Trophoblast cell (in vitro differentiated cells and primary cell): ENCODE measurements around the gene BRD7.
"Not testable (repeated sequence)": the region's sequence is repeated elsewhere in the genome, so short reads cannot be mapped to it uniquely, and the experiment has no call there.

Experiments used
- DNase-seq, 2 donors: peaks; one replicate each; pipeline ENCODE4 v3.0.0-alpha.2; 2016
- H2AFZ ChIP-seq: 2 replicates; pipeline ENCODE4 v1.6.1; 2013; ENCODE audit warnings: low read length, moderate library complexity, mild to moderate bottlenecking; ENCODE audit not compliant: insufficient read depth, poor library complexity
- H2AK5ac ChIP-seq: 2 replicates; pipeline ENCODE4 v1.6.1; 2013; ENCODE audit warnings: mild to moderate bottlenecking, low read length
- H2BK120ac ChIP-seq: 2 replicates; pipeline ENCODE4 v1.6.1; 2013; ENCODE audit warnings: low read length, mild to moderate bottlenecking, moderate library complexity; ENCODE audit not compliant: insufficient read depth, poor library complexity
- H2BK12ac ChIP-seq: 2 replicates; pipeline ENCODE4 v1.6.1; 2013; ENCODE audit warnings: mild to moderate bottlenecking, low read length, moderate library complexity
- H2BK5ac ChIP-seq: 2 replicates; pipeline ENCODE4 v1.6.1; 2013; ENCODE audit warnings: low read length, low read depth, moderate library complexity, mild to moderate bottlenecking; ENCODE audit not compliant: poor library complexity
- H3K14ac ChIP-seq: 2 replicates; pipeline ENCODE4 v1.6.1; 2013; ENCODE audit warnings: mild to moderate bottlenecking, low read length
- H3K18ac ChIP-seq: 2 replicates; pipeline ENCODE4 v1.6.1; 2013; ENCODE audit warnings: mild to moderate bottlenecking, low read length
- H3K23ac ChIP-seq: 2 replicates; pipeline ENCODE4 v1.6.1; 2013; ENCODE audit warnings: low read length
- H3K27ac ChIP-seq: 2 replicates; pipeline ENCODE4 v1.5.1; 2013; ENCODE audit warnings: low read depth, mild to moderate bottlenecking, inconsistent platforms, low read length, moderate library complexity
- H3K27me3 ChIP-seq: 2 replicates; pipeline ENCODE4 v1.6.1; 2013; ENCODE audit warnings: inconsistent platforms, mild to moderate bottlenecking, low read length, moderate library complexity; ENCODE audit not compliant: insufficient read depth
- H3K36me3 ChIP-seq, 2 experiments: 1 replicate in 1 of 2; 2 replicates in 1 of 2; pipeline ENCODE4 v1.6.1; 2013; ENCODE audit warnings: low read length in 2 of 2, mild to moderate bottlenecking in 2 of 2, moderate library complexity in 1 of 2; ENCODE audit not compliant: insufficient read depth in 2 of 2, control insufficient read depth in 1 of 2
- H3K4ac ChIP-seq: 2 replicates; pipeline ENCODE4 v1.6.1; 2013; ENCODE audit warnings: low read depth, mild to moderate bottlenecking, low read length, moderate library complexity
- H3K4me1 ChIP-seq, 2 experiments: 1 replicate in 1 of 2; 2 replicates in 1 of 2; pipeline ENCODE4 v1.6.1; 2013; ENCODE audit warnings: low read length in 2 of 2, mild to moderate bottlenecking in 2 of 2, moderate library complexity in 1 of 2; ENCODE audit not compliant: insufficient read depth in 2 of 2, control insufficient read depth in 1 of 2
- H3K4me2 ChIP-seq: 2 replicates; pipeline ENCODE4 v1.6.1; 2013; ENCODE audit warnings: inconsistent platforms, mild to moderate bottlenecking, low read length, moderate library complexity
- H3K4me3 ChIP-seq: 2 replicates; pipeline ENCODE4 v1.5.1; 2013; ENCODE audit warnings: mild to moderate bottlenecking, low read depth, low read length, inconsistent platforms
- H3K79me1 ChIP-seq: one replicate; pipeline ENCODE4 v1.6.1; 2013; ENCODE audit warnings: low read length
- H3K79me2 ChIP-seq: 2 replicates; pipeline ENCODE4 v1.6.1; 2013; ENCODE audit warnings: low read length, mild to moderate bottlenecking; ENCODE audit not compliant: control insufficient read depth, insufficient read depth, poor library complexity
- H3K9ac ChIP-seq: 2 replicates; pipeline ENCODE4 v1.6.1; 2013; ENCODE audit warnings: mild to moderate bottlenecking, low read length
- H3K9me3 ChIP-seq: 2 replicates; pipeline ENCODE4 v1.6.1; 2013; ENCODE audit warnings: low read depth, mild to moderate bottlenecking, control low read depth, inconsistent platforms, low read length; ENCODE audit not compliant: insufficient read depth
- H4K12ac ChIP-seq: 2 replicates; pipeline ENCODE4 v1.6.1; 2013; ENCODE audit warnings: low read depth, mild to moderate bottlenecking, low read length, moderate library complexity
- H4K8ac ChIP-seq: 2 replicates; pipeline ENCODE4 v1.6.1; 2013; ENCODE audit warnings: low read depth, mild to moderate bottlenecking, low read length, moderate library complexity
- H4K91ac ChIP-seq: one replicate; pipeline ENCODE4 v1.6.1; 2013; ENCODE audit warnings: low read depth, mild to moderate bottlenecking, low read length, moderate library complexity
- WGBS: extraction: QIAGEN DNeasy Blood & Tissue Kit; methylation state at CpG from one replicate; pipeline ENCODE4 v1.1.7; 2013; ENCODE audit warnings: missing lambda C conversion rate; ENCODE audit not compliant: insufficient read length, insufficient coverage; ENCODE audit errors: extremely low coverage; 5-methylcytosine and 5-hydroxymethylcytosine counted together

BRD7 gene

DNA sequence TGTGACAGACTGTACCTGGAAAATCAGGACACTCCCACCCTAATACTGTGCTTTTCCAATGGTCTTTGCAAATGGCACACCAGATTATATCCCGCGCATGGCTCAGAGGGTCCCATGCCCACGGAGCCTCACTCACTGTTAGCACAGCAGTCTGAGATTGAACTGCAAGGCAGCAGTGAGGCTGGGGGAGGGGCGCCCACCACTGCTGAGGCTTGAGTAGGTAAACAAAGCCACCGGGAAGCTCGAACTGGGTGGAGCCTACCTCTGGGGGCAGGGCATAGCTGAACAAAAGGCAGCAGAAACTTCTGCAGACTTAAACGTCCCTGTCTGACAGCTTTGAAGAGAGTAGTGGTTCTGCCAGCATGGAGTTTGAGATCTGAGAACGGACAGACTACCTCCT is 25.2 kb downstream of the BRD7 start:
- not testable (repeated sequence) for H3K79me1 ChIP-seq
- H3K36me3 ChIP-seq = peaks cover 9 to 18% of the 10 kb centered on the region in 2 experiments
- WGBS = no CpG with 5 or more reads among the region's 8 CpGs

DNA sequence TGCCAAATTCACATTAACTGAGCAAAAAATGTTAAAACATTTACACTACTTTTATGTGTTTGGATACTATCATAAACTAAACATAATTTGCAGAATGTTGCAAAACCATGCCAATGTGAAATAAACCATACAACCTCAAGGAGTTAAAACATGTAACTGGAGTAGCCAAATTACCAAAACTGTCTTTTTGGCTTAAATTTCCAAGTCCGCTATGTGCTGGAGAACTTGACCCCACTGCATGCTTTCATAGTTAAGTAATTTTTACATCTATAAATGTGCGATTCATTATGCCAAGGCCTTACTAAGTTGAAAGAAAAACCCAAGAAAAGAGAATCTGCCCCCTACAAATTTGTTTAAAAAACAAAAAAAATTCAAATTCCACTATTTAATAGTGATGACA is 28.2 kb downstream of the BRD7 start:
- Histone ChIP-seq H2AK5ac (no peak overlapping the region), H3K79me2 (no peaks in the 10 kb centered on the region), H4K91ac (no peak overlapping the region), H4K8ac (no peak overlapping the region), H3K79me1 (no peaks in the 10 kb centered on the region), H3K27ac (no peak overlapping the region), H3K27me3 (no peaks in the 10 kb centered on the region), H3K4me1 (no peaks in the 10 kb centered on the region), H3K36me3 (peaks cover 9 to 19% of the 10 kb centered on the region in 2 experiments), H2BK5ac (no peak overlapping the region), H2BK12ac (no peak overlapping the region), H3K4me2 (no peak overlapping the region), H3K9ac (no peak overlapping the region), H3K4me3 (no peak overlapping the region), H4K12ac (no peak overlapping the region), H3K9me3 (no peaks in the 10 kb centered on the region), H2BK120ac (no peak overlapping the region), H3K14ac (no peak overlapping the region), H3K23ac (no peak overlapping the region), H3K18ac (no peak overlapping the region), H2AFZ (no peak overlapping the region), H3K4ac (no peak overlapping the region)
- no CpG with 5 or more reads among the region's 2 CpGs for WGBS
- DNase-seq = no peak

More for the DNA sequence above, 25.2 kb downstream of the BRD7 start:
- H4K91ac ChIP-seq, H3K27me3 ChIP-seq, H3K27ac ChIP-seq, H2AFZ ChIP-seq, H2BK5ac ChIP-seq, H3K4me3 ChIP-seq, H4K12ac ChIP-seq, H2BK120ac ChIP-seq, H4K8ac ChIP-seq, DNase-seq, H2AK5ac ChIP-seq, H3K9ac ChIP-seq, H3K79me2 ChIP-seq, H3K23ac ChIP-seq, H3K9me3 ChIP-seq, H3K4me1 ChIP-seq, H3K4me2 ChIP-seq, H3K18ac ChIP-seq, H2BK12ac ChIP-seq, H3K4ac ChIP-seq, H3K14ac ChIP-seq: not testable (repeated sequence)

DNA sequence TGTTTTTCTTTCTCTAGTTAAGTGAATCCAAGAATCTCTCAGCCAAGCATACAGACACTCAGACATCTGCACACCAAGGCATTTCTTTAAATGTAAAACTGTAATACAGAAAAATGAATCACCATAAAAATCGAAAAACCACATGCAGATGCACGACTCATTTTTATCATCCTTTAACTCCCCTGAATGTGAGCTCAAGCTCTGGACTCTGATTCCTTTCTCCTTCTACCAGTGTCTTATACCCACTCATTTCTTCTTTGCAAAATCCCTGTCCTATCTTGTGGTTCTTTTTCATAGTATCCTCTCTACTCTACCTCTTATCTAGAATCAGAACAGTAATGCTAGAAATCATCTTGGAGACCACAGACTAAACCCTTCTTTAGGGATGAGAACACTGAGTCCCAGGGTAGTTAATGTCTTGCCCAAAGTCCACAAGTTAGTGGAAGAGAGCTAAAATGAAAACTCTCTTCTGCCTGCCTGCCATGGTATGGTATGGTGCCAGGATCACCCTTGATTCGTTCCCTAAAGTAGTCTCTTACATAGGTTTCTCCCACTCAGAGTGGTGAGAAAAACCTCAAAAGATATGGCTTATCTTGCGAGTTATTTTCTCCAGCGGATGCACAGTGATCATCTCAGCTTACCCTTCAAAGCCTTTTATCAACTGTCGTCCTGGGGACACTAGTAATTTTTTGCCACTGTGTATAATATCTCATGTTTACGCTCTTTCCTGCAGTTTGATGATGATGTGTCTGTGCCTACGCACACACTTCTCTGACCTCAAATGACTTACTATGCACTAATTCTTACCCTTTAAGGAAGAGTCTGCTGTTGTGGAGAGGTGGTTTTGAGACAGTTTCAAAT is 30.2 kb downstream of the BRD7 start:
- H2BK5ac ChIP-seq = no peak overlapping the region
- no peak overlapping the region for H3K14ac ChIP-seq
- H2BK120ac ChIP-seq = no peak overlapping the region
- H4K91ac ChIP-seq = no peak overlapping the region
- DNase-seq = no peak
- H3K36me3 ChIP-seq = peaks cover 11 to 23% of the 10 kb centered on the region in 2 experiments
- no peak overlapping the region for H3K4me3 ChIP-seq
- H2BK12ac ChIP-seq = no peak overlapping the region
- no peak overlapping the region for H2AFZ ChIP-seq
- H3K9me3 ChIP-seq = no peaks in the 10 kb centered on the region
- no peak overlapping the region for H2AK5ac ChIP-seq
- H3K79me1 ChIP-seq = peaks cover 3% of the 10 kb centered on the region
- H3K9ac ChIP-seq = no peak overlapping the region
- whole genome bisulfite sequencing = no CpG with 5 or more reads among the region's 8 CpGs
- H3K79me2 ChIP-seq = no peaks in the 10 kb centered on the region
- H3K27ac ChIP-seq = no peak overlapping the region
- H4K12ac ChIP-seq = no peak overlapping the region
- H4K8ac ChIP-seq = no peak overlapping the region
- H3K4me2 ChIP-seq = no peak overlapping the region
- H3K27me3 ChIP-seq = no peaks in the 10 kb centered on the region
- H3K23ac ChIP-seq = no peak overlapping the region
- H3K4me1 ChIP-seq = no peaks in the 10 kb centered on the region
- H3K18ac ChIP-seq = no peak overlapping the region
- no peak overlapping the region for H3K4ac ChIP-seq

DNA sequence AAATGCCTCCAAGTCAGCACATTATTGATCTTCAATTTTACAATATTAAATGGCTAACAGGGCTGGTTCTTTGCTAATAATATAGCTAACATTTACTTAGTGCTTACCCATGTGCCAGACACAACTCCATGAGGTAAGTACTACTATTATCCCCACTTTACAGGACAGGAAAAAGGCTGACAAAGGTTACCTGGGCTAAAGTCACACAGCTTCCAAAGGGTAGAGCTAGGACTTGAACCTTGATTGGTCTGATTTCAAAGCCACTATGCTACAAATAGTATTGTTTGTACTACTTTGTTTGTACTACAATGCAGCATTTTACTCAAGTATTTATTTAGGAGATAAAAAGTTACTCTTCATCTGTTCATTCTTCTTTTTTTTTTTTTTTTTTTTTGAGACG is 31.9 kb downstream of the BRD7 start:
- Histone ChIP-seq H4K91ac (no peak overlapping the region), H3K4ac (no peak overlapping the region), H2AFZ (no peak overlapping the region), H3K4me2 (no peak overlapping the region), H3K9ac (no peak overlapping the region), H3K36me3 (peaks cover 6 to 18% of the 10 kb centered on the region in 2 experiments), H2BK120ac (no peak overlapping the region), H3K18ac (no peak overlapping the region), H3K27me3 (no peaks in the 10 kb centered on the region), H2BK5ac (no peak overlapping the region), H3K27ac (no peak overlapping the region), H3K14ac (no peak overlapping the region), H3K79me1 (peaks cover 3% of the 10 kb centered on the region), H3K23ac (no peak overlapping the region), H3K4me1 (no peaks in the 10 kb centered on the region), H2BK12ac (no peak overlapping the region), H4K8ac (no peak overlapping the region), H3K4me3 (no peak overlapping the region), H2AK5ac (no peak overlapping the region), H4K12ac (no peak overlapping the region), H3K79me2 (no peaks in the 10 kb centered on the region), H3K9me3 (no peaks in the 10 kb centered on the region)
- no CpG with 5 or more reads among the region's 1 CpG for WGBS
- peak in 1 of 2 donors; percentile 53 for DNase-seq
